Uterus (tissue), 2 donors: ENCODE results near the gene G0S2.
"Not testable (repeated sequence)": the region's sequence is repeated elsewhere in the genome, so short reads cannot be mapped to it uniquely, and the experiment has no call there.

Source experiments
- POLR2A ChIP-seq, 2 donors: fragments of 450-650 bp; IDR thresholded peaks; one replicate each; pipeline ENCODE4 v1.6.1; 2016; ENCODE audit warnings: antibody characterized with exemption in 2 of 2, mild to moderate bottlenecking in 1 of 2, moderate library complexity in 1 of 2
- TF ChIP-seq, protein P1 (sequence below), 4 experiments: fragments of 200-600 bp in 2 of 4; fragments of 450-650 bp in 2 of 4; sonication (generic) in 2 of 4; IDR thresholded peaks; one replicate each; pipeline ENCODE4 v1.5.1; 2016 to 2019; ENCODE audit warnings: antibody characterized with exemption in 4 of 4, mild to moderate bottlenecking in 2 of 4, moderate library complexity in 1 of 4

DNA sequence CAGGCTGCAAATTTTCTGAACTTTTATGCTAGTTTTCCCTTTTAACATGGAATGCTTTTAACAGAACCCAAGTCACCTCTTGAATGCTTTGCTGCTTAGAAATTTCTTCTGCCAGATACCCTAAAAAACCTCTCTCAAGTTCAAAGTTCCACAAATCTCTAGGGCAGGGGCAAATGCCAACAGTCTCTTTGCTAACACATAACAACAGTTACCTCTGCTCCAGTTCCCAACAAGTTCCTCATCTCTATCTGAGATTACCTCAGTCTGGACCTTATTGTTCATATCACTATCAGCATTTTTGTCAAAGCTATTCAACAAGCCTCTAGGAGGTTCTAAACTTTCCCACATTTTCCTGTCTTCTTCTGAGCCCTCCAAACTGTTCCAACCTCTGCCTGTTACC lies 25.5 kb downstream of the G0S2 start:
- TF ChIP-seq, protein P1, sequence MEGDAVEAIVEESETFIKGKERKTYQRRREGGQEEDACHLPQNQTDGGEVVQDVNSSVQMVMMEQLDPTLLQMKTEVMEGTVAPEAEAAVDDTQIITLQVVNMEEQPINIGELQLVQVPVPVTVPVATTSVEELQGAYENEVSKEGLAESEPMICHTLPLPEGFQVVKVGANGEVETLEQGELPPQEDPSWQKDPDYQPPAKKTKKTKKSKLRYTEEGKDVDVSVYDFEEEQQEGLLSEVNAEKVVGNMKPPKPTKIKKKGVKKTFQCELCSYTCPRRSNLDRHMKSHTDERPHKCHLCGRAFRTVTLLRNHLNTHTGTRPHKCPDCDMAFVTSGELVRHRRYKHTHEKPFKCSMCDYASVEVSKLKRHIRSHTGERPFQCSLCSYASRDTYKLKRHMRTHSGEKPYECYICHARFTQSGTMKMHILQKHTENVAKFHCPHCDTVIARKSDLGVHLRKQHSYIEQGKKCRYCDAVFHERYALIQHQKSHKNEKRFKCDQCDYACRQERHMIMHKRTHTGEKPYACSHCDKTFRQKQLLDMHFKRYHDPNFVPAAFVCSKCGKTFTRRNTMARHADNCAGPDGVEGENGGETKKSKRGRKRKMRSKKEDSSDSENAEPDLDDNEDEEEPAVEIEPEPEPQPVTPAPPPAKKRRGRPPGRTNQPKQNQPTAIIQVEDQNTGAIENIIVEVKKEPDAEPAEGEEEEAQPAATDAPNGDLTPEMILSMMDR (IDR thresholded peaks at IDR 0.05), result not testable (repeated sequence)
- not testable (repeated sequence) for TF ChIP-seq POLR2A (IDR thresholded peaks at IDR 0.05)
